ENCODE measurements around the gene PTGES. TPM values are rescaled to one million over a fixed set of nuclear protein-coding genes. Genes with fewer than 3 reads are reported as not detected.

PTGES gene
- total and polyA plus RNA-seq, 9 of the 15 experiments (the other 6 are each of a cell fraction or from before 2014, with no cell fraction given): 0.13 TPM; not detected in 8

DNA sequence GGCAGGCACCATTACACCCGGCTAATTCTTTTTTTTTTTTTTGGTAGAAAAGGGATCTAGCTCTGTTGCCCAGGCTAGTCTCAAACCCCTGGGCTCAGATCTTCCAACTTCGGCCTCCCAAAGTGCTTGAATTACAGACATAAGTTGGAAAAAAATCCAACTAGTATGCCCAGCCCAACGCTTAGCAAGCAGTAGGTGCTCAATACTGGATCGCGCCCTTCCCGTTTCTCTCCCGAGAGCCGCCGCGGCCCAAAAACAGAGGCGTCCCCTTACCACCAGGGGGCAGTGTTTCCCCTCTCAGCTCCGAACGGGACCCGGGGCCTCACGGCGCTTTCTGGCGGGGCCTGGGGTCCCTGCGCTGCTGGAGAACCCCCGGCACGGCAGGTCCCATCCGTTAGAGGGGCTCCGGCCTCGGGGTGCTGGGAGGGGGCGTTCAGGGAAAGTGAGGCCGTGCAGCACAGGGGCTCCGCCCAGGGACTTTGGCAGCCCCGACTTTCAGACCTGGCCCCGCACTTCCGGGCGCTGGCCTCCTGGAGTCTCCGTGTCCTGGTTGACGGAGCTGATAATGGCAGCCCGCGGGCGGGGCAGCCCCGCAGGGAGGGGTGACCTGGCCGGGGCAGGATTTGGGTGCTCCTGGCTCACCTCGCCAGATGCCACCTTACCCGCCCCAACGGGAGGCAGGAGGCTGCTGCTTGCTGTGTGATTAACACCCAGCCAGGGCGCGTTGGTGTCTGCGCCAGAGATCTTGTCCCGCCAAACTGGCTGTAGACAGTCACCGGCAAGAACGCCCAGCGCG is 15.2 kb downstream of the PTGES start (continued):
- TF ChIP-seq POU5F1 (IDR thresholded peaks at IDR 0.05; ENCODE audit: borderline replicate concordance, low read depth, low read length, partially characterized antibody) (no peak), TRIM28 (IDR thresholded peaks at IDR 0.05) (peak; percentile 80), NFYB (IDR thresholded peaks at IDR 0.05; ENCODE audit: extremely low read depth, insufficient read length) (no peak), ZMIZ1 (IDR thresholded peaks at IDR 0.05; ENCODE audit: low read depth in 2 of 2, low read length in 2 of 2) (peak in 1 of 2 experiments; percentile 54; a peak in 1 of 4 replicates), TAF7 (tag; IDR thresholded peaks at IDR 0.05) (0 out of 2 replicates have a peak, but pooled peaks have one; percentile 52), KDM5B (IDR thresholded peaks at IDR 0.05; ENCODE audit: insufficient replicate concordance, low read depth, low read length) (peak; percentile 52), ZNF778 (CRISPR knock-in tag; IDR thresholded peaks at IDR 0.05) (no peak), HDAC8 (tag; IDR thresholded peaks at IDR 0.05) (peak; percentile 50; the same call in 1 of the 2 replicates), BACH1 (tag; IDR thresholded peaks at IDR 0.05) (no peak), ELK1 (CRISPR knock-in tag; IDR thresholded peaks at IDR 0.05) (no peak), KDM4B (IDR thresholded peaks at IDR 0.05; ENCODE audit: borderline replicate concordance in 2 of 2, low read depth in 1 of 2) (0 out of 4 replicates have a peak, but pooled peaks of 1 of the 2 experiments have one; percentile 25), PPARD (CRISPR knock-in tag; IDR thresholded peaks at IDR 0.05) (no peak)
- TF ChIP-seq, protein P1, sequence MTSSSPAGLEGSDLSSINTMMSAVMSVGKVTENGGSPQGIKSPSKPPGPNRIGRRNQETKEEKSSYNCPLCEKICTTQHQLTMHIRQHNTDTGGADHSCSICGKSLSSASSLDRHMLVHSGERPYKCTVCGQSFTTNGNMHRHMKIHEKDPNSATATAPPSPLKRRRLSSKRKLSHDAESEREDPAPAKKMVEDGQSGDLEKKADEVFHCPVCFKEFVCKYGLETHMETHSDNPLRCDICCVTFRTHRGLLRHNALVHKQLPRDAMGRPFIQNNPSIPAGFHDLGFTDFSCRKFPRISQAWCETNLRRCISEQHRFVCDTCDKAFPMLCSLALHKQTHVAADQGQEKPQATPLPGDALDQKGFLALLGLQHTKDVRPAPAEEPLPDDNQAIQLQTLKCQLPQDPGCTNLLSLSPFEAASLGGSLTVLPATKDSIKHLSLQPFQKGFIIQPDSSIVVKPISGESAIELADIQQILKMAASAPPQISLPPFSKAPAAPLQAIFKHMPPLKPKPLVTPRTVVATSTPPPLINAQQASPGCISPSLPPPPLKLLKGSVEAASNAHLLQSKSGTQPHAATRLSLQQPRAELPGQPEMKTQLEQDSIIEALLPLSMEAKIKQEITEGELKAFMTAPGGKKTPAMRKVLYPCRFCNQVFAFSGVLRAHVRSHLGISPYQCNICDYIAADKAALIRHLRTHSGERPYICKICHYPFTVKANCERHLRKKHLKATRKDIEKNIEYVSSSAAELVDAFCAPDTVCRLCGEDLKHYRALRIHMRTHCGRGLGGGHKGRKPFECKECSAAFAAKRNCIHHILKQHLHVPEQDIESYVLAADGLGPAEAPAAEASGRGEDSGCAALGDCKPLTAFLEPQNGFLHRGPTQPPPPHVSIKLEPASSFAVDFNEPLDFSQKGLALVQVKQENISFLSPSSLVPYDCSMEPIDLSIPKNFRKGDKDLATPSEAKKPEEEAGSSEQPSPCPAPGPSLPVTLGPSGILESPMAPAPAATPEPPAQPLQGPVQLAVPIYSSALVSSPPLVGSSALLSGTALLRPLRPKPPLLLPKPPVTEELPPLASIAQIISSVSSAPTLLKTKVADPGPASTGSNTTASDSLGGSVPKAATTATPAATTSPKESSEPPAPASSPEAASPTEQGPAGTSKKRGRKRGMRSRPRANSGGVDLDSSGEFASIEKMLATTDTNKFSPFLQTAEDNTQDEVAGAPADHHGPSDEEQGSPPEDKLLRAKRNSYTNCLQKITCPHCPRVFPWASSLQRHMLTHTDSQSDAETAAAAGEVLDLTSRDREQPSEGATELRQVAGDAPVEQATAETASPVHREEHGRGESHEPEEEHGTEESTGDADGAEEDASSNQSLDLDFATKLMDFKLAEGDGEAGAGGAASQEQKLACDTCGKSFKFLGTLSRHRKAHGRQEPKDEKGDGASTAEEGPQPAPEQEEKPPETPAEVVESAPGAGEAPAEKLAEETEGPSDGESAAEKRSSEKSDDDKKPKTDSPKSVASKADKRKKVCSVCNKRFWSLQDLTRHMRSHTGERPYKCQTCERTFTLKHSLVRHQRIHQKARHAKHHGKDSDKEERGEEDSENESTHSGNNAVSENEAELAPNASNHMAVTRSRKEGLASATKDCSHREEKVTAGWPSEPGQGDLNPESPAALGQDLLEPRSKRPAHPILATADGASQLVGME (CRISPR knock-in tag; IDR thresholded peaks at IDR 0.05): 0 out of 2 replicates have a peak, but pooled peaks have one; percentile 49
- TF ChIP-seq, protein P2, sequence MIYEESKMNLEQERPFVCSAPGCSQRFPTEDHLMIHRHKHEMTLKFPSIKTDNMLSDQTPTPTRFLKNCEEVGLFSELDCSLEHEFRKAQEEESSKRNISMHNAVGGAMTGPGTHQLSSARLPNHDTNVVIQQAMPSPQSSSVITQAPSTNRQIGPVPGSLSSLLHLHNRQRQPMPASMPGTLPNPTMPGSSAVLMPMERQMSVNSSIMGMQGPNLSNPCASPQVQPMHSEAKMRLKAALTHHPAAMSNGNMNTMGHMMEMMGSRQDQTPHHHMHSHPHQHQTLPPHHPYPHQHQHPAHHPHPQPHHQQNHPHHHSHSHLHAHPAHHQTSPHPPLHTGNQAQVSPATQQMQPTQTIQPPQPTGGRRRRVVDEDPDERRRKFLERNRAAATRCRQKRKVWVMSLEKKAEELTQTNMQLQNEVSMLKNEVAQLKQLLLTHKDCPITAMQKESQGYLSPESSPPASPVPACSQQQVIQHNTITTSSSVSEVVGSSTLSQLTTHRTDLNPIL (CRISPR knock-in tag; IDR thresholded peaks at IDR 0.05): no peak
